NCI-H2171 (cell line): Measurements from ENCODE around the gene SLC6A12.
"Not testable (repeated sequence)": the region's sequence is repeated elsewhere in the genome, so short reads cannot be mapped to it uniquely, and the experiment has no call there.

ENCODE experiments used
- DNase-seq: peaks from one replicate; lab custom pipeline; 2025; lab: John Stamatoyannopoulos, UW

Gene SLC6A12

GRCh38 chr12:214003-214741 is at the start of gene SLC6A12:
TSS of gene SLC6A12 (minus strand) at chr12:214157. CDS start at chr12:209986, 4,171 bp downstream.
- no peak for DNase-seq

- no peak for DNase-seq
These were observed 49.6 kb upstream of the SLC6A12 start for GRCh38 chr12:263574-263973.

GRCh38 chr12:262817-263216 is 48.9 kb upstream of the SLC6A12 start, which contains the start of gene SLC6A13:
TSS of gene SLC6A13 (minus strand) at chr12:262836. CDS start at chr12:260052, 2,784 bp downstream.
- no peak for DNase-seq

- no peak for DNase-seq
These were observed 48.2 kb upstream of the SLC6A12 start for GRCh38 chr12:262113-262512.

GRCh38 chr12:257521-258321 is 43.8 kb upstream of the SLC6A12 start:
- DNase-seq, result no peak

- DNase-seq, result no peak
These were observed 43.0 kb upstream of the SLC6A12 start for GRCh38 chr12:256958-257357.

GRCh38 chr12:256225-256624 is 42.3 kb upstream of the SLC6A12 start:
- DNase-seq, result no peak

- no peak for DNase-seq
These were observed 41.0 kb upstream of the SLC6A12 start for GRCh38 chr12:254912-255311.

GRCh38 chr12:254039-254438 is 40.1 kb upstream of the SLC6A12 start:
- DNase-seq, result no peak

- no peak for DNase-seq
These were observed 39.3 kb upstream of the SLC6A12 start for GRCh38 chr12:253116-253831.

GRCh38 chr12:252636-253035 is 38.7 kb upstream of the SLC6A12 start:
- no peak for DNase-seq

- DNase-seq, result no peak
These were observed 33.3 kb upstream of the SLC6A12 start for GRCh38 chr12:247271-247670.

- DNase-seq, result no peak
These were observed 29.4 kb upstream of the SLC6A12 start for GRCh38 chr12:243381-243780.

GRCh38 chr12:242496-242895 is 28.5 kb upstream of the SLC6A12 start:
- no peak for DNase-seq

- no peak for DNase-seq
These were observed 27.3 kb upstream of the SLC6A12 start for GRCh38 chr12:241266-241665.

GRCh38 chr12:240566-240965 is 26.6 kb upstream of the SLC6A12 start:
- no peak for DNase-seq

- DNase-seq, result no peak
These were observed 24.9 kb upstream of the SLC6A12 start for GRCh38 chr12:238736-239398.

GRCh38 chr12:238116-238515 is 24.2 kb upstream of the SLC6A12 start:
- no peak for DNase-seq

- no peak for DNase-seq
These were observed 23.3 kb upstream of the SLC6A12 start for GRCh38 chr12:237026-237815.

GRCh38 chr12:236445-236844 is 22.5 kb upstream of the SLC6A12 start:
- no peak for DNase-seq

- DNase-seq, result not testable (repeated sequence)
These were observed 22.0 kb upstream of the SLC6A12 start for GRCh38 chr12:235967-236366.
